Tibial nerve (tissue), 3 donors: ENCODE results near the gene CNTNAP5.

Source experiments
- CTCF ChIP-seq, 5 experiments: fragments of 200-600 bp in 3 of 5; fragments of 450-650 bp in 2 of 5; sonication (generic) in 3 of 5; IDR thresholded peaks; one replicate each; pipeline ENCODE4 v1.5.1; 2016 to 2019; ENCODE audit warnings: antibody characterized with exemption in 5 of 5, mild to moderate bottlenecking in 3 of 5, moderate library complexity in 2 of 5
- POLR2A ChIP-seq, 2 donors: fragments of 450-650 bp; IDR thresholded peaks; one replicate each; pipeline ENCODE4 v1.6.1; 2017; ENCODE audit warnings: antibody characterized with exemption in 2 of 2, mild to moderate bottlenecking in 2 of 2, moderate library complexity in 2 of 2

- TF ChIP-seq CTCF (IDR thresholded peaks at IDR 0.05) (no peak), POLR2A (IDR thresholded peaks at IDR 0.05) (no peak)
These were observed 124.5 kb downstream of the CNTNAP5 start for GRCh38 chr2:124149571-124149970.
